Hepatocyte (in vitro differentiated cells): ENCODE measurements around the gene ACTL7A. TPM values are rescaled to one million over a fixed set of nuclear protein-coding genes. Genes with fewer than 3 reads are reported as not detected.
"Not testable (repeated sequence)": the region's sequence is repeated elsewhere in the genome, so short reads cannot be mapped to it uniquely, and the experiment has no call there.

Experiments
- DNase-seq: peaks from one replicate; pipeline ENCODE4 v3.0.0-alpha.2; 2016; ENCODE audit warnings: low spot score
- H2AFZ ChIP-seq: fragments of 200-600 bp; sonication (generic); 2 replicates; pipeline ENCODE4 v1.6.0; 2016; ENCODE audit warnings: antibody characterized with exemption, mild to moderate bottlenecking
- H3K27ac ChIP-seq: fragments of 200-600 bp; sonication (generic); 2 replicates; pipeline ENCODE4 v1.5.1; 2016; ENCODE audit warnings: mild to moderate bottlenecking
- H3K27me3 ChIP-seq: fragments of 200-600 bp; sonication (generic); 2 replicates; pipeline ENCODE4 v1.6.1; 2016
- H3K36me3 ChIP-seq: fragments of 200-600 bp; sonication (generic); replicated peaks from 2 replicates; pipeline ENCODE4 v1.5.1; 2016; ENCODE audit warnings: low read depth; ENCODE audit not compliant: insufficient read depth
- H3K4me1 ChIP-seq: fragments of 200-600 bp; sonication (generic); 2 replicates; pipeline ENCODE4 v1.5.1; 2016; ENCODE audit warnings: mild to moderate bottlenecking, moderate library complexity; ENCODE audit not compliant: insufficient read depth
- H3K4me2 ChIP-seq: fragments of 200-600 bp; sonication (generic); 2 replicates; pipeline ENCODE4 v1.6.0; 2016
- H3K4me3 ChIP-seq: fragments of 200-600 bp; sonication (generic); 2 replicates; pipeline ENCODE4 v1.5.1; 2016; ENCODE audit warnings: mild to moderate bottlenecking
- H3K79me2 ChIP-seq: fragments of 200-600 bp; sonication (generic); 2 replicates; pipeline ENCODE4 v1.6.0; 2017; ENCODE audit warnings: mild to moderate bottlenecking
- H3K9me2 ChIP-seq: fragments of 200-600 bp; sonication (generic); replicated peaks from 2 replicates; pipeline ENCODE4 v1.6.0; 2017; ENCODE audit warnings: mild to moderate bottlenecking; ENCODE audit not compliant: insufficient read depth
- H3K9me3 ChIP-seq: fragments of 200-600 bp; sonication (generic); 2 replicates; pipeline ENCODE4 v1.5.1; 2016; ENCODE audit warnings: low read depth, mild to moderate bottlenecking
- H4K20me1 ChIP-seq: fragments of 200-600 bp; sonication (generic); 2 replicates; pipeline ENCODE4 v1.6.0; 2016; ENCODE audit warnings: mild to moderate bottlenecking; ENCODE audit not compliant: insufficient read depth, poor library complexity, severe bottlenecking
- EZH2 ChIP-seq: fragments of 200-600 bp; sonication (generic); IDR thresholded peaks from 2 replicates; pipeline ENCODE4 v1.6.1; 2016; ENCODE audit warnings: antibody characterized with exemption, mild to moderate bottlenecking, borderline replicate concordance
- EZH2phosphoT487 ChIP-seq: fragments of 200-600 bp; sonication (generic); IDR thresholded peaks from one replicate; pipeline ENCODE4 v1.6.1; 2018; ENCODE audit warnings: antibody characterized with exemption, mild to moderate bottlenecking, low read depth, moderate library complexity; ENCODE audit not compliant: unreplicated experiment, severe bottlenecking
- WGBS: methylation state at CpG from one replicate; pipeline ENCODE4 v1.1.6; 2016; ENCODE audit warnings: low lambda C conversion rate; ENCODE audit errors: missing lambda C conversion rate; 5-methylcytosine and 5-hydroxymethylcytosine counted together
- polyA plus RNA-seq: library from polyadenylated mRNA; unstranded; fragments of >200 nt; fragmentation: Nextera tagmentation; extraction: Ambion mirVana; gene quantifications from 2 replicates; pipeline ENCODE4 v1.2.1, GENCODE V29; 2016
- total RNA-seq: library from RNA; depleted of rRNA; stranded (reverse); fragments of >200 nt; gene quantifications from 2 replicates; pipeline ENCODE4 v1.2.3, GENCODE V29; 2014
- TF ChIP-seq, protein P1 (sequence below): fragments of 200-600 bp; sonication (generic); IDR thresholded peaks from 2 replicates; pipeline ENCODE4 v1.5.1; 2016; ENCODE audit warnings: antibody characterized with exemption, mild to moderate bottlenecking; ENCODE audit not compliant: poor library complexity

Gene ACTL7A
- total and polyA plus RNA-seq, 2 experiments from 2014 or later, result not detected

- H3K4me3 ChIP-seq, result no peak overlapping the region
- H4K20me1 ChIP-seq, result no peaks in the 10 kb centered on the region
- H3K9me3 ChIP-seq, result no peaks in the 10 kb centered on the region
- WGBS, result 85% methylated on average over 6 of the region's 6 CpGs
- DNase-seq, result no peak
- H3K9me2 ChIP-seq, result no peaks in the 10 kb centered on the region
- no peak overlapping the region for H2AFZ ChIP-seq
- H3K27me3 ChIP-seq, result no peaks in the 10 kb centered on the region
- H3K4me1 ChIP-seq, result no peaks in the 10 kb centered on the region
- H3K36me3 ChIP-seq, result no peaks in the 10 kb centered on the region
- no peaks in the 10 kb centered on the region for H3K79me2 ChIP-seq
- H3K4me2 ChIP-seq, result no peak overlapping the region
- TF ChIP-seq EZH2, result no peak
- no peak overlapping the region for H3K27ac ChIP-seq
These were observed 24.0 kb upstream of the ACTL7A start for GRCh38 chr9:108838017-108838416.

- H3K36me3 ChIP-seq, H3K4me3 ChIP-seq, H3K27ac ChIP-seq, DNase-seq, H3K9me3 ChIP-seq, H3K4me2 ChIP-seq, H2AFZ ChIP-seq, H3K4me1 ChIP-seq, H3K79me2 ChIP-seq, H3K9me2 ChIP-seq, H4K20me1 ChIP-seq, H3K27me3 ChIP-seq: not testable (repeated sequence)
- 91% methylated on average over 5 of the region's 5 CpGs for WGBS
These were observed 22.5 kb upstream of the ACTL7A start for GRCh38 chr9:108839561-108839960.

- no peaks in the 10 kb centered on the region for H3K9me2 ChIP-seq
- TF ChIP-seq, protein P1, sequence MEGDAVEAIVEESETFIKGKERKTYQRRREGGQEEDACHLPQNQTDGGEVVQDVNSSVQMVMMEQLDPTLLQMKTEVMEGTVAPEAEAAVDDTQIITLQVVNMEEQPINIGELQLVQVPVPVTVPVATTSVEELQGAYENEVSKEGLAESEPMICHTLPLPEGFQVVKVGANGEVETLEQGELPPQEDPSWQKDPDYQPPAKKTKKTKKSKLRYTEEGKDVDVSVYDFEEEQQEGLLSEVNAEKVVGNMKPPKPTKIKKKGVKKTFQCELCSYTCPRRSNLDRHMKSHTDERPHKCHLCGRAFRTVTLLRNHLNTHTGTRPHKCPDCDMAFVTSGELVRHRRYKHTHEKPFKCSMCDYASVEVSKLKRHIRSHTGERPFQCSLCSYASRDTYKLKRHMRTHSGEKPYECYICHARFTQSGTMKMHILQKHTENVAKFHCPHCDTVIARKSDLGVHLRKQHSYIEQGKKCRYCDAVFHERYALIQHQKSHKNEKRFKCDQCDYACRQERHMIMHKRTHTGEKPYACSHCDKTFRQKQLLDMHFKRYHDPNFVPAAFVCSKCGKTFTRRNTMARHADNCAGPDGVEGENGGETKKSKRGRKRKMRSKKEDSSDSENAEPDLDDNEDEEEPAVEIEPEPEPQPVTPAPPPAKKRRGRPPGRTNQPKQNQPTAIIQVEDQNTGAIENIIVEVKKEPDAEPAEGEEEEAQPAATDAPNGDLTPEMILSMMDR, result no peak
- TF ChIP-seq EZH2 (no peak), EZH2phosphoT487 (no peak)
- DNase-seq, result no peak
- no peak overlapping the region for H2AFZ ChIP-seq
- H3K27ac ChIP-seq, result no peak overlapping the region
- no peaks in the 10 kb centered on the region for H4K20me1 ChIP-seq
- no peaks in the 10 kb centered on the region for H3K4me1 ChIP-seq
- no peaks in the 10 kb centered on the region for H3K9me3 ChIP-seq
- no peak overlapping the region for H3K4me3 ChIP-seq
- H3K79me2 ChIP-seq, result no peaks in the 10 kb centered on the region
- no peak overlapping the region for H3K4me2 ChIP-seq
- 87% methylated on average over 16 of the region's 16 CpGs for WGBS
- H3K36me3 ChIP-seq, result no peaks in the 10 kb centered on the region
- no peaks in the 10 kb centered on the region for H3K27me3 ChIP-seq
These were observed 19.3 kb upstream of the ACTL7A start for GRCh38 chr9:108842610-108843295.

DNA sequence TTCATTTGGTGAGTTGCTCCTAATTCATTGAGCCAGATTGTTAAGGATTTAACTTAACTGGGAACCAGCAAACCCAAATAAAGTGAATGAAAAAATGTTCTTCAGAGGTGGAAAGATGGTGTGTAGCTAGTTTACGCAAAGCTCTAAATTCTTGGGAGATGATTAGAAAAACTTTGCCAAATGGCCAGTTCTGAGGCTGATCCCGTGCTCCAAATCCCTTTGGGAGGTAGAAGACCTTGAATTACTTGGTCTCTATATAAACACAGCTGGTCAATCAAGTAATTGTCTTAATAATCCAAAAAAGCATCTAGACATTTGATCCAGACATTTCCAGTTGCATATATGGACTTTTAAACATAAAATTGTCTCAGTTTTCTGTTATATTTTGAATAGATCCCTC, 17.7 kb upstream of the ACTL7A start:
- Histone ChIP-seq H3K36me3 (no peaks in the 10 kb centered on the region), H3K27ac (no peak overlapping the region), H3K4me1 (no peaks in the 10 kb centered on the region), H3K9me3 (no peaks in the 10 kb centered on the region), H3K79me2 (no peaks in the 10 kb centered on the region), H3K4me3 (no peak overlapping the region), H4K20me1 (no peaks in the 10 kb centered on the region), H3K9me2 (no peaks in the 10 kb centered on the region), H3K4me2 (no peak overlapping the region), H2AFZ (no peak overlapping the region), H3K27me3 (no peaks in the 10 kb centered on the region)
- DNase-seq, result no peak
- TF ChIP-seq EZH2phosphoT487, result no peak
- no peak for TF ChIP-seq EZH2
- TF ChIP-seq, protein P1, result no peak
- WGBS, result 60% methylated on average over 2 of the region's 2 CpGs
